Stimulated activated CD4-positive, alpha-beta T cell treated with anti-CD3 and anti-CD28 coated beads, TNF-alpha, amount 100 ng/mL, for 24 hours (primary cell): ENCODE results near the gene GALR3.

ENCODE experiments used
- DNase-seq, 3 experiments: peaks; one replicate each; pipeline ENCODE4 v3.0.0-alpha.2; 2020; ENCODE audit warnings: low read depth in 3 of 3

Gene GALR3

GRCh38 chr22:37803639-37804351, 19.4 kb upstream of the GALR3 start:
- no peak for DNase-seq

- no peak for DNase-seq
Observed at GRCh38 chr22:37804352-37804880, 18.8 kb upstream of the GALR3 start.

GRCh38 chr22:37804881-37805809, 18.0 kb upstream of the GALR3 start:
- peak; percentile 56 to 74 (median 58) for DNase-seq

- DNase-seq, result no peak
Observed at GRCh38 chr22:37805810-37806277, 17.3 kb upstream of the GALR3 start.

GRCh38 chr22:37806409-37807333, 16.5 kb upstream of the GALR3 start:
- no peak for DNase-seq

GRCh38 chr22:37807410-37808293, 15.5 kb upstream of the GALR3 start, which contains the start of gene GCAT:
GCAT (plus strand) TSS chr22:37807934; CDS start chr22:37807968, 34 bp downstream.
- peak; percentile 79 to 94 (median 87) for DNase-seq

- DNase-seq, result no peak
Observed at GRCh38 chr22:37808294-37808657, 14.9 kb upstream of the GALR3 start.

GRCh38 chr22:37809672-37810333, 13.4 kb upstream of the GALR3 start:
- DNase-seq, result no peak

GRCh38 chr22:37811867-37812266, 11.3 kb upstream of the GALR3 start:
- no peak for DNase-seq

GRCh38 chr22:37812869-37813678, 10.1 kb upstream of the GALR3 start:
- no peak for DNase-seq

GRCh38 chr22:37815593-37815992, 7.6 kb upstream of the GALR3 start:
- DNase-seq, result no peak

GRCh38 chr22:37816543-37817180, 6.5 kb upstream of the GALR3 start:
- no peak for DNase-seq

- peak; percentile 69 to 83 (median 71) for DNase-seq
Observed at GRCh38 chr22:37817705-37818408, 5.3 kb upstream of the GALR3 start.

GRCh38 chr22:37818409-37819104, 4.6 kb upstream of the GALR3 start:
- DNase-seq, result peak; percentile 41 to 68 (median 41)

GRCh38 chr22:37819105-37819433, 4.1 kb upstream of the GALR3 start:
- no peak for DNase-seq

- DNase-seq, result no peak
Observed at GRCh38 chr22:37820350-37820749, 2.8 kb upstream of the GALR3 start.
